ENCODE results near the gene PLXDC2. TPM values are rescaled to one million over a fixed set of nuclear protein-coding genes. Genes with fewer than 3 reads are reported as not detected.

The PLXDC2 gene
- total and polyA plus RNA-seq, 2 experiments from 2014 or later: 13.5 to 19.4 TPM

GRCh38 chr10:19918794-19919193, 102.6 kb downstream of the PLXDC2 start:
- Mint-ChIP-seq H3K36me3 (ENCODE audit: low read depth) (peaks cover 8% of the 10 kb centered on the region; the same call in 1 of the 3 replicates), H3K27me3 (ENCODE audit: insufficient read depth, low read depth, poor library complexity) (peaks cover 3% of the 10 kb centered on the region), H3K27ac (no peak overlapping the region), H3K4me1 (peaks cover 38% of the 10 kb centered on the region), H3K9me3 (no peaks in the 10 kb centered on the region), H3K4me3 (no peak overlapping the region)
- Histone ChIP-seq H2AFZ (no peak overlapping the region), H3K4me2 (0 out of 2 replicates have a peak overlapping the region, but pooled peaks have one; percentile 2), H3K27me3 (ENCODE audit: insufficient read depth) (no peaks in the 10 kb centered on the region), H3K36me3 (ENCODE audit: insufficient read depth) (no peaks in the 10 kb centered on the region), H3F3A (replicated peaks; ENCODE audit: low read depth) (no peaks in the 10 kb centered on the region), H4K20me1 (replicated peaks; ENCODE audit: insufficient read depth) (no peaks in the 10 kb centered on the region), H3K27ac (ENCODE audit: low read depth) (no peak overlapping the region), H3K4me3 (no peak overlapping the region), H3K79me2 (replicated peaks; ENCODE audit: insufficient read depth) (peaks cover 59% of the 10 kb centered on the region), H3K4me1 (ENCODE audit: insufficient read depth) (peaks cover 30% of the 10 kb centered on the region), H3K9me2 (ENCODE audit: insufficient read depth) (no peaks in the 10 kb centered on the region)
- TF ChIP-seq NANOG (IDR thresholded peaks at IDR 0.05; ENCODE audit: borderline replicate concordance): no peak
- TF ChIP-seq POLR2AphosphoS5 (IDR thresholded peaks at IDR 0.05; ENCODE audit: low read depth): no peak
- no peak for TF ChIP-seq ZNF462 (CRISPR knock-in tag; IDR thresholded peaks at IDR 0.05)
- TF ChIP-seq CREB1 (CRISPR knock-in tag; IDR thresholded peaks at IDR 0.05; ENCODE audit: low read depth): no peak
- no peak for TF ChIP-seq JUNB (IDR thresholded peaks at IDR 0.05; ENCODE audit: unreplicated experiment)
- TF ChIP-seq EZH2phosphoT487 (IDR thresholded peaks at IDR 0.05; ENCODE audit: unreplicated experiment): no peak
- no peak for TF ChIP-seq STAT1 (IDR thresholded peaks at IDR 0.05; ENCODE audit: unreplicated experiment)
- no peak for TF ChIP-seq ETS1 (IDR thresholded peaks at IDR 0.05)
- no peak for ATAC-seq
- DNase-seq (ENCODE audit: low spot score): no peak
